Stimulated activated CD8-positive, alpha-beta memory T cell treated with anti-CD3 and anti-CD28 coated beads, Interleukin-15, amount 100 ng/mL, for 48 hours (primary cell): ENCODE measurements around the gene AUTS2.

Source experiments
- DNase-seq, 2 donors: peaks; one replicate each; pipeline ENCODE4 v3.0.0-alpha.2; 2020; ENCODE audit warnings: low read depth in 2 of 2

The AUTS2 gene

GRCh38 chr7:70495033-70495376 is 896.7 kb downstream of the AUTS2 start:
- no peak for DNase-seq

- no peak for DNase-seq
These were observed 899.5 kb downstream of the AUTS2 start for GRCh38 chr7:70497793-70498192.

GRCh38 chr7:70498232-70498992 is 900.1 kb downstream of the AUTS2 start:
- DNase-seq = no peak

GRCh38 chr7:70500261-70500660 is 902.0 kb downstream of the AUTS2 start:
- DNase-seq = no peak

GRCh38 chr7:70502117-70502863 is 904.0 kb downstream of the AUTS2 start:
- DNase-seq = no peak

GRCh38 chr7:70504254-70504653 is 906.0 kb downstream of the AUTS2 start:
- no peak for DNase-seq

GRCh38 chr7:70505468-70505867 is 907.2 kb downstream of the AUTS2 start:
- DNase-seq = no peak

GRCh38 chr7:70505886-70506285 is 907.6 kb downstream of the AUTS2 start:
- no peak for DNase-seq

- no peak for DNase-seq
These were observed 908.2 kb downstream of the AUTS2 start for GRCh38 chr7:70506434-70506833.

GRCh38 chr7:70512144-70512543 is 913.9 kb downstream of the AUTS2 start:
- DNase-seq = no peak

- DNase-seq = no peak
These were observed 914.5 kb downstream of the AUTS2 start for GRCh38 chr7:70512761-70513160.

GRCh38 chr7:70520611-70521010 is 922.3 kb downstream of the AUTS2 start:
- DNase-seq = no peak

GRCh38 chr7:70523249-70523988 is 925.1 kb downstream of the AUTS2 start:
- DNase-seq = no peak

GRCh38 chr7:70523989-70524351 is 925.7 kb downstream of the AUTS2 start:
- no peak for DNase-seq

- DNase-seq = no peak
These were observed 927.7 kb downstream of the AUTS2 start for GRCh38 chr7:70525991-70526390.

- DNase-seq = no peak
These were observed 929.3 kb downstream of the AUTS2 start for GRCh38 chr7:70527520-70528115.

GRCh38 chr7:70529436-70529835 is 931.2 kb downstream of the AUTS2 start:
- DNase-seq = no peak

- no peak for DNase-seq
These were observed 931.8 kb downstream of the AUTS2 start for GRCh38 chr7:70529914-70530585.

GRCh38 chr7:70533614-70534013 is 935.3 kb downstream of the AUTS2 start:
- DNase-seq = no peak

GRCh38 chr7:70539205-70539604 is 940.9 kb downstream of the AUTS2 start:
- no peak for DNase-seq

GRCh38 chr7:70539617-70540016 is 941.3 kb downstream of the AUTS2 start:
- no peak for DNase-seq

- no peak for DNase-seq
These were observed 942.4 kb downstream of the AUTS2 start for GRCh38 chr7:70540641-70541040.
